Endothelial cell (in vitro differentiated cells): ENCODE measurements around the gene MTREX. TPM values are rescaled to one million over a fixed set of nuclear protein-coding genes. Genes with fewer than 3 reads are reported as not detected.

Experiments
- DNase-seq: peaks from one replicate; pipeline ENCODE4 v3.0.0; 2021; ENCODE audit warnings: low spot score
- H3K27ac Mint-ChIP-seq: one replicate; pipeline ENCODE4 v1.8.0; 2021; ENCODE audit warnings: mixed read lengths, inconsistent platforms; ENCODE audit not compliant: unreplicated experiment
- H3K27me3 Mint-ChIP-seq: one replicate; pipeline ENCODE4 v1.8.0; 2021; ENCODE audit warnings: mild to moderate bottlenecking, moderate library complexity, mixed read lengths, inconsistent platforms; ENCODE audit not compliant: unreplicated experiment
- H3K36me3 Mint-ChIP-seq: one replicate; pipeline ENCODE4 v1.8.0; 2021; ENCODE audit warnings: mild to moderate bottlenecking, low read depth, mixed read lengths, inconsistent platforms; ENCODE audit not compliant: unreplicated experiment
- H3K4me1 Mint-ChIP-seq: one replicate; pipeline ENCODE4 v1.8.0; 2021; ENCODE audit warnings: mild to moderate bottlenecking, mixed read lengths, inconsistent platforms; ENCODE audit not compliant: unreplicated experiment
- H3K4me3 Mint-ChIP-seq: one replicate; pipeline ENCODE4 v1.8.0; 2021; ENCODE audit warnings: mild to moderate bottlenecking, mixed read lengths, inconsistent platforms; ENCODE audit not compliant: unreplicated experiment
- H3K9me3 Mint-ChIP-seq: one replicate; pipeline ENCODE4 v1.8.0; 2021; ENCODE audit warnings: mixed read lengths, inconsistent platforms; ENCODE audit not compliant: unreplicated experiment
- long read RNA-seq: library from polyadenylated mRNA; unstranded; transcript quantifications from one replicate; pipeline ENCODE4 v2.0.0, GENCODE V29; 2020; ENCODE audit not compliant: unreplicated experiment
- total RNA-seq: library from RNA; stranded (reverse); fragmentation: NEBNext Ultra II Directional; extraction: Animal tissue kit (Norgen Biotek cat#: 25700); gene quantifications from one replicate; pipeline ENCODE4 v1.2.1, GENCODE V29; 2021; ENCODE audit not compliant: unreplicated experiment
- TF ChIP-seq, protein P1 (sequence below): fragments of 200-600 bp; sonication (generic); IDR thresholded peaks from one replicate; pipeline ENCODE4 v1.5.0; 2021; ENCODE audit warnings: antibody characterized with exemption; ENCODE audit not compliant: unreplicated experiment

Gene MTREX
- 54.4 TPM for total RNA-seq
- long read RNA-seq, full-length matches to known transcripts = 3 of 6 reads
- long read RNA-seq, partial matches to known transcripts = 3 of 6 reads
- long read RNA-seq, other reads (novel, unspliced or antisense) = 0 of 6 reads

DNA sequence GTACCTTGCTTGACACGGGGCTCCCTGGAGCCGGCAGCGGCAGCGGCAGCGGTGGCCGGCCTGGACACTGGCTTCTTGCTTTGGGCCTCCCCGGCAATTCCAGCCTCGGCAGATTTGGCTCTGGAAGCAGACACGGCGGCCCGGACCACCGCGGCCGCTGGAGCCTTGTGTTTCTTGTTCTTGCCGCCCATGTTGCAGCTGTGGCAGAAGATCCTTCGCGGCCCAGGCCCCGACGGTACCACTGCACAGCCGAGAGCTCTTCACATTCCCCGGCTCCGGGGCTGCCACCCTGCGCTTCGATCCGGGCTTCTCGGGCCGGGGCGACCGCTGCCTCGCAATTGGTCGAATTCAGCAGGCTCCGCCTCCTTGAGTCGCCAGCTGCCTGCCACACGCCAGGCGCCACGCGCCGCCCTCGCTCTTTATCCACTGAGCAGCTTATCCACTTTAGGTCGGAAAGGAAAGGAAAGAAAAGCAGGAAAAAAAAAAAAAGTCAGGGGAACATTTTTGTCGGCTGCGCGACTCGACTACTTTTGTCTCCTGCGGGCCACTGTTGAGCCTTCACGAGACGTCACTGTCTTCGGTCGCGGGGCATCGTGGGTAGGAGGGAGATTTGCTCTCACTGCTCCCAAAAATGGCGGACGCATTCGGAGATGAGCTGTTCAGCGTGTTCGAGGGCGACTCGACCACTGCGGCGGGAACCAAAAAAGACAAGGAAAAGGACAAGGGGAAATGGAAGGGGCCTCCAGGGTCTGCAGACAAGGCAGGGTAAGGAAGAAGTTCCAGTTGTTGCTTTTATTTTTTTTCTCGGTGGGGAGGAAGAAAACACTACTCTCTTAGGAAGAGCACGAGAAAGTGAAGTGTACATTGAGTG lies at the start of gene MTREX, which contains the start of gene DHX29:
TSS of gene MTREX (plus strand) at position 607 of the 871 bp plus-strand sequence. CDS start at position 632, 25 bp downstream.
TSS of gene DHX29 (minus strand) at position 312 of the 871 bp plus-strand sequence. CDS start at position 191, 121 bp downstream.
- no peak within 1 kb of the TSS for H3K4me3 Mint-ChIP-seq
- no peaks in the 10 kb centered on the region for H3K27me3 Mint-ChIP-seq

DNA sequence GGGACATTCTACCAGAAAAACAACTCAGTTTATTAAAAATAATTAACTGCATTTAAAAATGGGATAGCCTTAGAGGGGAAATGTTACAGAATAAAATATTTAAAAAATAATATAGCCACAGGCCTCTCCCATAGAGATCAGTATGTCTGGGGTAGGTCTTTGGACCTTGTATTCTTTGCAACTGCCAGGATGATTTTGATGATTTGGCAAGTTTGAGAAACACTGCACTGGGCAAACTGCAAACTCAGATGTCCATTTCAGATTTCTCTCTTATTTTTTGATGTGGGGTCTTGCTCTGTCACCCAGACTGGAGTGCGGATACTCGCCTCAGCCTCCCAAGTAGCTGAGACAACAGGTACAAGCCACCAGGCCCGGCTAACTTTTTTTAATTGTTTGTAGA lies 49.5 kb upstream of the MTREX start:
- Mint-ChIP-seq H3K4me1 (peaks cover 2% of the 10 kb centered on the region), H3K4me3 (no peak overlapping the region), H3K27ac (no peak overlapping the region), H3K36me3 (peaks cover 6% of the 10 kb centered on the region), H3K9me3 (no peaks in the 10 kb centered on the region), H3K27me3 (peaks cover 3% of the 10 kb centered on the region)
- no peak for DNase-seq
- TF ChIP-seq, protein P1, sequence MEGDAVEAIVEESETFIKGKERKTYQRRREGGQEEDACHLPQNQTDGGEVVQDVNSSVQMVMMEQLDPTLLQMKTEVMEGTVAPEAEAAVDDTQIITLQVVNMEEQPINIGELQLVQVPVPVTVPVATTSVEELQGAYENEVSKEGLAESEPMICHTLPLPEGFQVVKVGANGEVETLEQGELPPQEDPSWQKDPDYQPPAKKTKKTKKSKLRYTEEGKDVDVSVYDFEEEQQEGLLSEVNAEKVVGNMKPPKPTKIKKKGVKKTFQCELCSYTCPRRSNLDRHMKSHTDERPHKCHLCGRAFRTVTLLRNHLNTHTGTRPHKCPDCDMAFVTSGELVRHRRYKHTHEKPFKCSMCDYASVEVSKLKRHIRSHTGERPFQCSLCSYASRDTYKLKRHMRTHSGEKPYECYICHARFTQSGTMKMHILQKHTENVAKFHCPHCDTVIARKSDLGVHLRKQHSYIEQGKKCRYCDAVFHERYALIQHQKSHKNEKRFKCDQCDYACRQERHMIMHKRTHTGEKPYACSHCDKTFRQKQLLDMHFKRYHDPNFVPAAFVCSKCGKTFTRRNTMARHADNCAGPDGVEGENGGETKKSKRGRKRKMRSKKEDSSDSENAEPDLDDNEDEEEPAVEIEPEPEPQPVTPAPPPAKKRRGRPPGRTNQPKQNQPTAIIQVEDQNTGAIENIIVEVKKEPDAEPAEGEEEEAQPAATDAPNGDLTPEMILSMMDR = no peak

More for the DNA sequence above, at the start of gene MTREX, which contains the start of gene DHX29:
- Mint-ChIP-seq H3K9me3 (no peaks in the 10 kb centered on the region), H3K4me1 (no peaks in the 10 kb centered on the region), H3K36me3 (peaks cover 3% of the 10 kb centered on the region), H3K27ac (no peak within 1 kb of the TSS)
- DNase-seq = peak; percentile 89
- TF ChIP-seq, protein P1 = no peak

DNA sequence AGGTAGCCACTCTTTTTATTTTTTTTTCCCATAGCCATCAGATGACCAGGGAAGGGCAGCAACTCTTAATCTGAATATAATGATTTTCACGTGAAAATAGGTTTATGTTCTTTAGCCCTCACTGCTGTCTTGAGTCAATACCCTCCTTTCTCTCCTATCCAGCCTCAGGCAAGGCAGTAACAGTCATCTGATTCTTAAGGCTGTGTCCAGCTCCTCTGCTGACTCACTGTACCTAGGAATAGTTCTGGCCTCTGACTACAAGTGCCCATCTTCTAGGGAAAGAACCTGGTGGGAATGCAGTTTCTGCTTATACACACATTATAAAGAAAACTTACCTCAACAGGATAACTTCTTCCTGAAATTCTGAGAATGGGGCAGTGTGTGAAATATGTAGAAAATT lies 31.0 kb upstream of the MTREX start:
- Mint-ChIP-seq H3K27me3 (no peaks in the 10 kb centered on the region), H3K36me3 (peaks cover 26% of the 10 kb centered on the region), H3K9me3 (no peaks in the 10 kb centered on the region), H3K4me1 (no peaks in the 10 kb centered on the region), H3K4me3 (no peak overlapping the region), H3K27ac (no peak overlapping the region)
- no peak for DNase-seq
- TF ChIP-seq, protein P1 = no peak

DNA sequence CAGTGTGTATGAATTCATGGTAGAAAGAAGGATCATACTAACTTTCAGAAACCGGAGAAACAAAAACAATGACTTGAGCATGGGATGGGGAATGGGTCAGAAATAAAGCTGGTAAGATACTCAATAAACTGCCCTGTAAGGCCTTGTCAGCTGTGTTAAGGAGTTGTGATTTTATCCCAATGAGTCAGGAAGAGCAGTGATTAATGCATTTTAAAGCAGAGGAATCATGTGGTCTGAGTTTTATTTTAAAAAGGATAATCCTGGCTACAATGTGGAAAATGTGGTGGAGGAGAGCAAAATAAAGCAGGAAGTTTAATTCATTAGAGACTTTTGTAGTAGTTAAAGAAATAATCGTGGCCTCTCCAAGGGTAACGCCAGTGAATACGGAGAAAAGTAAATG lies 29.0 kb upstream of the MTREX start:
- Mint-ChIP-seq H3K4me1 (no peaks in the 10 kb centered on the region), H3K36me3 (peaks cover 26% of the 10 kb centered on the region), H3K4me3 (no peak overlapping the region), H3K27me3 (no peaks in the 10 kb centered on the region), H3K9me3 (no peaks in the 10 kb centered on the region), H3K27ac (no peak overlapping the region)
- TF ChIP-seq, protein P1 = no peak
- DNase-seq = no peak
